Measurements from ENCODE around the gene C1orf53. TPM values are rescaled to one million over a fixed set of nuclear protein-coding genes. Genes with fewer than 3 reads are reported as not detected.

The C1orf53 gene
- total and polyA plus RNA-seq, 2 experiments from 2014 or later: 2.7 to 3.8 TPM

DNA sequence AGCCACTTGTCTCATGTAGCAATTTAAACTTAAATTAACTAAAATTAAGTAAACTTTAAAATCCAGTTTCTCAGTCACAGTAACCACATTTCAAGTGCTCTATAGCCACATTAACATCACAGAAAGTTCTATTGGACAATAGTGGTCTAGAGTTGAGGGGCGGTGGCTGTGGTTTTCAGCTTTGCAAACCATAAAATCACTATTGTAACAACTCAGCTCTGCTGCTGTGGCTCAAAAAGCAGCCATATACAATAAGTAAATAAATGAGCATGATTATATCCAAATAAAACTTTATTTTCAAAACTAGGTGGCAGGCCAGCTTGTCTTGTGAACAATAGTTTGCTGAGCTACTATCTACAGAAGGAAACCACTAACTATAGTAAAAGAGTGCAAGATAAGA is 43.4 kb upstream of the C1orf53 start:
- no peaks in the 10 kb centered on the region for H4K20me1 ChIP-seq (replicated peaks; ENCODE audit: insufficient read depth)
- no peak overlapping the region for H3K4me2 ChIP-seq
- ATAC-seq (no peak), DNase-seq (ENCODE audit: low spot score) (no peak)
- no peaks in the 10 kb centered on the region for H3K27me3 ChIP-seq (ENCODE audit: insufficient read depth)
- H3K27me3 Mint-ChIP-seq (ENCODE audit: insufficient read depth, low read depth, poor library complexity): no peaks in the 10 kb centered on the region
- no peak overlapping the region for H2AFZ ChIP-seq
- no peak overlapping the region for H3K27ac Mint-ChIP-seq
- no peaks in the 10 kb centered on the region for H3K36me3 Mint-ChIP-seq (ENCODE audit: low read depth)
- no peaks in the 10 kb centered on the region for H3K9me2 ChIP-seq (ENCODE audit: insufficient read depth)
- no peak overlapping the region for H3K4me3 ChIP-seq
- peaks cover 15% of the 10 kb centered on the region; the same call in 2 of the 3 replicates for H3K4me1 Mint-ChIP-seq
- no peaks in the 10 kb centered on the region for H3K9me3 Mint-ChIP-seq
- H3K79me2 ChIP-seq (replicated peaks; ENCODE audit: insufficient read depth): no peaks in the 10 kb centered on the region
- H3K36me3 ChIP-seq (ENCODE audit: insufficient read depth): no peaks in the 10 kb centered on the region
- no peaks in the 10 kb centered on the region for H3F3A ChIP-seq (replicated peaks; ENCODE audit: low read depth)
- peaks cover 14% of the 10 kb centered on the region; the same call in 1 of the 2 replicates for H3K4me1 ChIP-seq (ENCODE audit: insufficient read depth)
- no peak overlapping the region for H3K27ac ChIP-seq (ENCODE audit: low read depth)
- H3K4me3 Mint-ChIP-seq: no peak overlapping the region
- TF ChIP-seq EZH2 (IDR thresholded peaks at IDR 0.05; ENCODE audit: low read depth, unreplicated experiment): no peak
- TF ChIP-seq, protein P1, sequence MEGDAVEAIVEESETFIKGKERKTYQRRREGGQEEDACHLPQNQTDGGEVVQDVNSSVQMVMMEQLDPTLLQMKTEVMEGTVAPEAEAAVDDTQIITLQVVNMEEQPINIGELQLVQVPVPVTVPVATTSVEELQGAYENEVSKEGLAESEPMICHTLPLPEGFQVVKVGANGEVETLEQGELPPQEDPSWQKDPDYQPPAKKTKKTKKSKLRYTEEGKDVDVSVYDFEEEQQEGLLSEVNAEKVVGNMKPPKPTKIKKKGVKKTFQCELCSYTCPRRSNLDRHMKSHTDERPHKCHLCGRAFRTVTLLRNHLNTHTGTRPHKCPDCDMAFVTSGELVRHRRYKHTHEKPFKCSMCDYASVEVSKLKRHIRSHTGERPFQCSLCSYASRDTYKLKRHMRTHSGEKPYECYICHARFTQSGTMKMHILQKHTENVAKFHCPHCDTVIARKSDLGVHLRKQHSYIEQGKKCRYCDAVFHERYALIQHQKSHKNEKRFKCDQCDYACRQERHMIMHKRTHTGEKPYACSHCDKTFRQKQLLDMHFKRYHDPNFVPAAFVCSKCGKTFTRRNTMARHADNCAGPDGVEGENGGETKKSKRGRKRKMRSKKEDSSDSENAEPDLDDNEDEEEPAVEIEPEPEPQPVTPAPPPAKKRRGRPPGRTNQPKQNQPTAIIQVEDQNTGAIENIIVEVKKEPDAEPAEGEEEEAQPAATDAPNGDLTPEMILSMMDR (conservative IDR thresholded peaks at IDR 0.05; ENCODE audit: low read depth in 2 of 2): no peak
- TF ChIP-seq JUNB (IDR thresholded peaks at IDR 0.05; ENCODE audit: unreplicated experiment): no peak

- no peaks in the 10 kb centered on the region for H3K79me2 ChIP-seq (replicated peaks; ENCODE audit: insufficient read depth)
- no peak overlapping the region for H3K4me3 ChIP-seq
- ATAC-seq: no peak
- Mint-ChIP-seq H3K4me1 (peaks cover 15% of the 10 kb centered on the region; the same call in 2 of the 3 replicates), H3K27me3 (ENCODE audit: insufficient read depth, low read depth, poor library complexity) (peaks cover 2% of the 10 kb centered on the region), H3K27ac (no peak overlapping the region), H3K9me3 (no peaks in the 10 kb centered on the region), H3K36me3 (ENCODE audit: low read depth) (no peaks in the 10 kb centered on the region), H3K4me3 (no peak overlapping the region)
- TF ChIP-seq ZNF114 (CRISPR knock-in tag; IDR thresholded peaks at IDR 0.05) (no peak), REST (IDR thresholded peaks at IDR 0.05; ENCODE audit: unreplicated experiment) (no peak)
- H3K27me3 ChIP-seq (ENCODE audit: insufficient read depth): no peaks in the 10 kb centered on the region
- DNase-seq (ENCODE audit: low spot score): no peak
- no peak overlapping the region for H2AFZ ChIP-seq
- no peak overlapping the region for H3K4me2 ChIP-seq
- no peaks in the 10 kb centered on the region for H3F3A ChIP-seq (replicated peaks; ENCODE audit: low read depth)
- no peak overlapping the region for H3K27ac ChIP-seq (ENCODE audit: low read depth)
- no peaks in the 10 kb centered on the region for H3K36me3 ChIP-seq (ENCODE audit: insufficient read depth)
- H3K9me2 ChIP-seq (ENCODE audit: insufficient read depth): no peaks in the 10 kb centered on the region
- H3K4me1 ChIP-seq (ENCODE audit: insufficient read depth): peaks cover 14% of the 10 kb centered on the region; the same call in 1 of the 2 replicates
- no peaks in the 10 kb centered on the region for H4K20me1 ChIP-seq (replicated peaks; ENCODE audit: insufficient read depth)
Measured at GRCh38 chr1:197862221-197862620, 40.2 kb upstream of the C1orf53 start.
